Neural cell (in vitro differentiated cells): ENCODE measurements around the gene FEZF2.

Experiments
- CTCF ChIP-seq: fragments of 450-650 bp; IDR thresholded peaks from 2 replicates; pipeline ENCODE4 v1.5.1; 2014; ENCODE audit warnings: antibody characterized with exemption, mild to moderate bottlenecking, moderate library complexity; ENCODE audit not compliant: poor library complexity, severe bottlenecking
- EZH2 ChIP-seq: fragments of 200-600, 300-800 bp; shearing (Covaris generic), sonication (generic); IDR thresholded peaks from 2 replicates; pipeline ENCODE4 v1.6.1; 2014; ENCODE audit warnings: antibody characterized with exemption, low read length, borderline replicate concordance, mild to moderate bottlenecking; ENCODE audit not compliant: insufficient read depth, poor library complexity, severe bottlenecking
- MXI1 ChIP-seq: fragments of 450-650 bp; conservative IDR thresholded peaks from 2 replicates; pipeline ENCODE4 v1.6.1; 2014; ENCODE audit warnings: antibody characterized with exemption, mild to moderate bottlenecking; ENCODE audit not compliant: poor library complexity, severe bottlenecking
- SMC3 ChIP-seq: fragments of 450-650 bp; conservative IDR thresholded peaks from 2 replicates; pipeline ENCODE4 v1.6.1; 2014; ENCODE audit warnings: antibody characterized with exemption, mild to moderate bottlenecking, moderate library complexity; ENCODE audit not compliant: poor library complexity
- TAF1 ChIP-seq: IDR thresholded peaks from 2 replicates; pipeline ENCODE4 v1.6.1; 2012; ENCODE audit warnings: low read depth
- TF ChIP-seq, protein P1 (sequence below): IDR thresholded peaks from 2 replicates; pipeline ENCODE4 v1.6.1; 2012; ENCODE audit warnings: borderline replicate concordance

- TF ChIP-seq TAF1 (no peak), SMC3 (no peak), CTCF (no peak), MXI1 (no peak), EZH2 (no peak)
- TF ChIP-seq, protein P1, sequence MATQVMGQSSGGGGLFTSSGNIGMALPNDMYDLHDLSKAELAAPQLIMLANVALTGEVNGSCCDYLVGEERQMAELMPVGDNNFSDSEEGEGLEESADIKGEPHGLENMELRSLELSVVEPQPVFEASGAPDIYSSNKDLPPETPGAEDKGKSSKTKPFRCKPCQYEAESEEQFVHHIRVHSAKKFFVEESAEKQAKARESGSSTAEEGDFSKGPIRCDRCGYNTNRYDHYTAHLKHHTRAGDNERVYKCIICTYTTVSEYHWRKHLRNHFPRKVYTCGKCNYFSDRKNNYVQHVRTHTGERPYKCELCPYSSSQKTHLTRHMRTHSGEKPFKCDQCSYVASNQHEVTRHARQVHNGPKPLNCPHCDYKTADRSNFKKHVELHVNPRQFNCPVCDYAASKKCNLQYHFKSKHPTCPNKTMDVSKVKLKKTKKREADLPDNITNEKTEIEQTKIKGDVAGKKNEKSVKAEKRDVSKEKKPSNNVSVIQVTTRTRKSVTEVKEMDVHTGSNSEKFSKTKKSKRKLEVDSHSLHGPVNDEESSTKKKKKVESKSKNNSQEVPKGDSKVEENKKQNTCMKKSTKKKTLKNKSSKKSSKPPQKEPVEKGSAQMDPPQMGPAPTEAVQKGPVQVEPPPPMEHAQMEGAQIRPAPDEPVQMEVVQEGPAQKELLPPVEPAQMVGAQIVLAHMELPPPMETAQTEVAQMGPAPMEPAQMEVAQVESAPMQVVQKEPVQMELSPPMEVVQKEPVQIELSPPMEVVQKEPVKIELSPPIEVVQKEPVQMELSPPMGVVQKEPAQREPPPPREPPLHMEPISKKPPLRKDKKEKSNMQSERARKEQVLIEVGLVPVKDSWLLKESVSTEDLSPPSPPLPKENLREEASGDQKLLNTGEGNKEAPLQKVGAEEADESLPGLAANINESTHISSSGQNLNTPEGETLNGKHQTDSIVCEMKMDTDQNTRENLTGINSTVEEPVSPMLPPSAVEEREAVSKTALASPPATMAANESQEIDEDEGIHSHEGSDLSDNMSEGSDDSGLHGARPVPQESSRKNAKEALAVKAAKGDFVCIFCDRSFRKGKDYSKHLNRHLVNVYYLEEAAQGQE = no peak
These were observed 13.8 kb downstream of the FEZF2 start for GRCh38 chr3:62359531-62359930.
